GM18909 (cell line): ENCODE results near the gene BZW2.
"Not testable (repeated sequence)": the region's sequence is repeated elsewhere in the genome, so short reads cannot be mapped to it uniquely, and the experiment has no call there.

Source experiments
- ATAC-seq: cut with Tn5 transposase; IDR thresholded peaks from one replicate; pipeline ENCODE4 v1.9.1; 2021; ENCODE audit warnings: mild to moderate bottlenecking; ENCODE audit not compliant: unreplicated experiment, poor library complexity

The BZW2 gene

GRCh38 chr7:16669581-16669980 is 23.6 kb downstream of the BZW2 start:
- ATAC-seq = no peak

DNA sequence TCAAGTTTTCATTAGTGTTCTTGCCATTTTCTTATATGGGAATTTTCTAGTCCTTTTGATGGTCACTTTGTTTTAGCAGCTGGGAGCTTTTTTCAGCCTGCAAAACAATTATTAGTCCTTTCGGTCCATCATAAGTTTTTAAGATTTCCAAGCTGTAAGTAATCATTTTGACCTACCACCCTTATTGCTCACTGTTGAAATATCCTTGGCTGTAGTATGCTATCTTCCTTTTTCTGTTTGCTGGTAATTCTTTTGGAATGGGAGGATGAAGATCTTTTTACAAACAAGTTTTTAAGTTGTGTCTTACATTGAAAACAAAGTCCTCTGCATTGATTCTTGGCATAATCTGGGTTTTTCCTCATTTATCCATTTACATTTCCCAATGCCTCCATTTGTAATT is 24.0 kb downstream of the BZW2 start:
- no peak for ATAC-seq

DNA sequence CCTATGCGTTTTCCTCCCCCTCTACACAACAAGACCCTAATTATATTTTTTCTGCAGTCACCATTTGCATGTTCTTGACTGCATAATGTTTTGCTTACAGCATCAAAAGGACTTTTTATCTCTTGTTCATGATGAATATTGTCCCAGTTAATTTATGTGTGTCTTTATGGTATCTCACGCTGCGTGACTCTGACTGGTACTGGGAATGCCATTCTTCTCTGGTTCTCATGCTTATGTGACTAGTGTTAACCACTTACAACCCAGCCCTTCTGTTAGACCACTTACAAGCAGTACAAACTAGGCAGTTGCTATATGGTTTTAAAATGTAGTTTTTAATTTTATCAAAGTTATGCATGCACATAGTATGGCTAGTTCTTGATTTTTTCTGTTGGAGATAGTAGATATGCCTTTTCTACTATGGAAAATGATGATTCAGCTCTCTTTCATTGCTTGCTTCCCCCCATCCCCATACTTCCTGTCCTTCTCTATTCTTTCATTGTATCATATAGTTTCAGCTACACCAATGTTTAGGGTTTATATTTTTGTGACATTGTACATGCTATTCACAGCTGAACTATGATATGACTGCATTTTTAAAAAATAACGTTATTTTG is 24.9 kb downstream of the BZW2 start:
- no peak for ATAC-seq

GRCh38 chr7:16671811-16672210 is 25.8 kb downstream of the BZW2 start:
- no peak for ATAC-seq

GRCh38 chr7:16675277-16675676 is 29.3 kb downstream of the BZW2 start:
- no peak for ATAC-seq

DNA sequence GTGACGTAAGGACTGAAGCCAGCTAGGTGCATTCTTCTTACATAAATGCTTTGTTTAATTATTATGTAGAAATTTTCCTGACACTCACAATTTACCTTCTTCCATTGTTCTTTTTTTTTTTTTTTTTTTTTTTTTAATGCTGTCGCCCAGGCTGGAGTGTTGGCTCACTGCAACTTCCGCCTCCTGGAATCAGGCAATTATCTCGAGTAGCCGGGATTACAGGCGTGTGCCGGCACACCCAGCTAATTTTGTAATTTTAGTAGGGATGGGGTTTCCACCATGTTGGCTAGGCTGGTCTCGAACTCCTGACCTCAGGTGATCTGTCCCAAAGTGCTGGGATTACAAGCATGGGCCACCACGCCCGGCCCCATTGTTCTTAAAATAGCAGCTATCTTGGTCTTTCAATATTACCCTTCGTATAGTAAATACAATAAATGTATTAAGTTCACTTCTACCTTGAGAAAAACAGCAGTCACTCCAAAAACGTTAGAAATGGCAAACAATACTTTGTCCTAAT is 32.1 kb downstream of the BZW2 start:
- no peak for ATAC-seq

DNA sequence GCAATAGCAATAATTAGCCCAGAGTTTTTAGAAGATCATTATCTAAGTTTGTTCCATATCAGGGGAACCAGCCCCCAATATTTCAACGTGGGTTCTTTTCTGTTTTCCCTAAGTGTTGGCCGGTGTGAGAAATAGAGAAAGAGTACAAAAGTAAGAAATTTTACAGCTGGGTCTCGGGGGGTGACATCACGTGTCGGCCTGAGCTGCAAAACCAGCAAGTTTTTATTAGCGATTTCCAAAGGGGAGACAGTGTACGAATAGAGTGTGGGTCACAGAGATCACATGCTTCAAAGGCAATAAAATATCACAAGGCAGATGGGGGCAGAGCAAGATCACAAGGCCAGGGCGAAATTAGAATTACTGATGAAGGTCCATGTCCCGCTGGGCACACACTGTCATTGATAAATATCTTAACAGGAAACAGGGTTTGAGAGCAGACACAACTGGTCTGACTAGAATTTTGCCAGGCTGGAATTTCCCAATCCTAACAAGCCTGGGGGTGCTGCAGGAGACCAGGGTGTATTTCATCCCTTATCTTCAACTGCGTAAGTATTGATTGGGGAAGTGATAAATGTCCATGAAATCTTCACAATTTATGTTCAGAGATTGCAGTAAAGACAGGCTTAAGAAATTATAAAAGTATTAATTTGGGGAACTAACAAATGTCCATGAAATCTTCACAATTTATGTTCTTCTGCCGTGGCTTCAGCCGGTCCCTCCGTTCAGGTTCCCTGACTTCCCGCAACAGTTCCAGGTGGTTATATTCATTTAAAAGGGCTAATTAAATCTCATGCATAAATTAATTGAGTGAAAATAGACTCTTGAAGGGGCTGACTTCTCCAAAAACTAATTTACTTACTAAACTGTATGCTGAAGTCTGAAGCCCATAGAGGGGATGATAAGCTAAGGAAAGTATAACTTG is 32.9 kb downstream of the BZW2 start:
- ATAC-seq = not testable (repeated sequence)

DNA sequence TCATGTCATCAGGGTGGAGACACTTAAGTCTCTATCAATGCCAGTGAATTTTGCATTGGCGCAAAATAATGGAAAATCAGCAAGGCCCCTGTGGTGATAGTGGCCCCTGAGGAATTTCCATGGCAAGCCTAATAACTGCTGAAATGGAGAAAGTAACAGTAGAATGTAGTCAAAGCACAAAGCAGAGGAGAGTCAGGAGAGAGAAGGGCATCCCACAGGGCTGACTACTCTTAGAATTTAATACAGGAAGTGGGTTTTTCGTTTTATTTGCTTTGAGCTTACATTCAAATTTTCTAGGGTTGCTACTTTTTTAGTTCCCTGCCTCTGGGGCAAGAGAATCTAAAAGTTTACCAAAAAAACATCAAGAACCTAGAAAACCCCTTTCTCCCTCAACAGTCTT is 39.0 kb downstream of the BZW2 start:
- no peak for ATAC-seq

DNA sequence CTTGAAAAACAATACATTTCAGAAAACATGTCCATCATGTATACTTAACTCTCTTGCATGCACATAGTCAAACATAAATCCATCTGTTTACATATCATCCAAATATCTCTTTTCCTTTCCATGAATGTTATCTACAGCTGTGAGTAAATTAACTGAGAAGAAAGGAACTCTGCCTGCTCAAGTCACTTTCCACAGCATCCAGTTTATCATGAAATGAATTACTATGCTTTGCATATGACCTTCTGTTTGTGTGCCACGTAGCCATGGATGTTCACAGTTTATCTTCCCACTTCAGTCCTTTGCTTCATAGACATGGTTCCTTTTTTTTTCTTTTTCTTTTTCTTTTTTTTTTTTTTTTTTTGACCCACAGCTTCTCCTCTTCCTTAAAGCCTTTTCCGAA is 39.6 kb downstream of the BZW2 start:
- ATAC-seq = no peak

DNA sequence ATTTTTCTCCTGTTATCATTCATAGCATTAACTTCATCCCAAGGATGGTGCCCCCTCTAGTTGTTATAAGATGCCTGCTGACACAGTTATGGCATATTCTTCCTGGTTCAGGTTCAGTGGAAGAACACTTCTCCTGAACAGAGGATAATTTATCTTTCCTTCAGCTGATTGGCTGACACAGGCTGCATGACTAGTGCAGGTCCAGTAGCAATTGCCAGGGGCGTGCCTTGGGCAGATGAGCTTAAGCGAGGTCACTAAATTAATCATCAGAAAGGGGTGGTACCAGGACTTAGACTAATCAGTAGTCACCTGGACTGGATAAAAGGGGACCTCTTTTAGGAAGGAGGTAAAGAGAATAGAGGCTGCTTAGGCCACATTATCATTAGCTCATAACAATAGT is 42.3 kb downstream of the BZW2 start:
- ATAC-seq = no peak

DNA sequence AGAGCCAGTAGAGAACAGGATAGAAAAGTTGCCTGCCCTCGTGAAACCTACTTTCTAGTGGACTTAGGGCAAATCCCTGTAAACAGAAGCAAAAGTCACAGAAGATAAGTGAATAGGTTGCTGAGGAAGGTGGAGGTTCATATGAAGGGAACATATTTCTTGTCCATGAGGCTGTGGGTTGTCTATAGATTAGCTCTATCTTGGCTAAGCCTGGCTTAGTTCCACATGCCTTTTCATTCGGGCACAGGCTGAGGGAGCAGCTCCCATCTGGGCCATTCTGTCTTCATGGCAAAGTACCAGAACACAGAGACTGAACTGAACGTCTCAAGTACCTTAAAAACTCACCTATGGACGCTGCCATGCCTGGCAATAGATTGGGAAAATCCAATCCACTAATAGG is 45.3 kb downstream of the BZW2 start:
- ATAC-seq = no peak

GRCh38 chr7:16693601-16694318 is 47.8 kb downstream of the BZW2 start:
- ATAC-seq = no peak

- ATAC-seq = no peak
These were observed 48.8 kb downstream of the BZW2 start for GRCh38 chr7:16694806-16695205.

GRCh38 chr7:16695621-16696237 is 49.7 kb downstream of the BZW2 start:
- ATAC-seq = no peak

GRCh38 chr7:16697507-16698199 is 51.7 kb downstream of the BZW2 start:
- no peak for ATAC-seq

DNA sequence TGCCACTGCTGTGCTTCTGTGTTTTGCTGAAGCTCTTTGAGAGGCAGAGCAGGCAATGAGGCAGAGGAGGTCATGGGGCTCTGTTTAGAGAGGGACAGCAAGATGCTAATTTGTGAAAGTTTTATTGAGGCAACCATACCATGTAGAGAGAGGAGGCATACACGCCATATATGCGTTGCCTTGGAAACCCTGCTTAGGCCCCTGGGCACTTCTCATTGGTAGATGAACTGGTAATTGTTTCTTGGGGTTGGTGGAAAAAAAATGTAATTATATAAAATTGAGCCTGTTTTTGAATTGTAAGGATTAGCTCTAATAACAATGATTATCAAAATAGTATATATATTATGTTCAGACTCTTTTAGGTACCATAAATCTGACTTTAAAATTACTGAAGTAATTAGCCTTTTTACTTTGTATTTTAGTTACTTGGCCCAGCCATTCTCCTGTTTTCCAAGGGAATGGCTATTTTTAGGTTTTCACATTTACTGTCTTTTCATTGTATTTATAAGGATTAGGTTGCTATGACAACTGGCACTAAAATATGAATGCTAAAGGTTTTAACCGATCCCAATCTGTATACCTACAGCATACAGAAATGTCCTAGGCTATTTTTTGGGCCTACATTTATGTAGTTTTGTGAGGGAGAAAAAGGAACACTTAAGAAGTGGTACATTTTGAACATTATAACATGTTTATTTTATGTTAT is 52.4 kb downstream of the BZW2 start:
- ATAC-seq = no peak

DNA sequence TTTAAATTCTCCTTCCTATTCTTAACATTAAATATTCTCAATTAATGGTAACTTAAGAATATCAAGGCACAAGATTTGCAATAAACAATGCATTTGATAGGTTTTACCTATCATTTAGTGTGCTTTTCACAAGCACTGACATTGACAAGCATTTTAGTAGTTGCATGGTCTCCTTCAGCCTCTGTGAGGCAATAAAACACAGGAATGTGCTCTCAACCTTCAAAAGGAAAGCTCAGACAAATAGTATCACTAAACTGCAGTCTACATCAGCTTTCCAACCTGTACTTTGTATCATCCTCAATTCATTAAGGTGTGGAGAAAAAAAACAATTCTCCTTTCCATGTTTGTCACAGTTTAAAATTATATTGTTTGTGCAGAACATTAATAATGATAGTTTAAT is 56.5 kb downstream of the BZW2 start:
- no peak for ATAC-seq

DNA sequence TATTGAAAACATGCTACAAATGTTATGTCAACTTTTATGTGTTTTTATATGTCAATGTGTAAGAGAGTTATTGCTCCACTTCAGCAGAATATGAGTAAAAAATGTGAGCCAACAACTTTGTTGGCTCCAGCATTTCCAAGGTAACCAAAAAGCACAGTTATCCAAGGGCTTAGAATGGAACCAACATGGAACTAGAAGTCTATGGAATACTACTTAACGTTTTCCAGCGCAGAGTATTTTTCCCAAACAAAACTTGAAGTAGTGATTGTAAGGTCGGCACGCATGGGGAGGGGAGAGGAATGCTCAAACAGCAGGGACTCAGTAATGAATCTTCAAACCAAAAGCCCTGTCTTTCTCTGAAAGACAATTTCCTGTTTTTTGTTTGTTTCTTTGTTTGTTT is 62.5 kb downstream of the BZW2 start:
- ATAC-seq = no peak

DNA sequence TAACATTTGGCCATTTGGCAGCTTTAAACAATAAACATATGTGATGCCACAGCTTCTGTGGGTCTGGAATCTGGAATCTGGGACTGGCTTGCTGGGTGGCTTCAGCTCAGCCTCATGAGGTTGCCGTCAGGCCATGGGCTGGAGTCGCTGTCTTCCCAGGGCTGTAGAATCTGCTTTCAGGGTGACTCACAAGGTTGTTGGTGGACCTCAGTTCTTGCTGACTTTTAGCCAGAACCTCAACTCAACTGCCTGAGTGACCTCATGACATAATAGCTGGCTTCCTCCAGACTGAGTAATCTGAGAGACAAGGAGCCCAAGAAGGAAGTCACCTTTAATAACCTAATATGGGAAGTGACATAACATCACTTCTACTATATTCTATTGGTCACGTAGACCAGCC is 63.0 kb downstream of the BZW2 start:
- ATAC-seq = no peak
